NCI-H1105 (cell line): ENCODE data around the gene ABCD1.
A peak's percentile ranks its signal among the peaks of the same experiment; 100 is the strongest.
"Not testable (repeated sequence)": the region's sequence is repeated elsewhere in the genome, so short reads cannot be mapped to it uniquely, and the experiment has no call there.

Experiments
- DNase-seq: peaks from one replicate; lab custom pipeline; 2025; lab: John Stamatoyannopoulos, UW

Gene ABCD1

GRCh38 chrX:153709726-153710674 is 14.7 kb upstream of the ABCD1 start:
- DNase-seq = no peak

DNA sequence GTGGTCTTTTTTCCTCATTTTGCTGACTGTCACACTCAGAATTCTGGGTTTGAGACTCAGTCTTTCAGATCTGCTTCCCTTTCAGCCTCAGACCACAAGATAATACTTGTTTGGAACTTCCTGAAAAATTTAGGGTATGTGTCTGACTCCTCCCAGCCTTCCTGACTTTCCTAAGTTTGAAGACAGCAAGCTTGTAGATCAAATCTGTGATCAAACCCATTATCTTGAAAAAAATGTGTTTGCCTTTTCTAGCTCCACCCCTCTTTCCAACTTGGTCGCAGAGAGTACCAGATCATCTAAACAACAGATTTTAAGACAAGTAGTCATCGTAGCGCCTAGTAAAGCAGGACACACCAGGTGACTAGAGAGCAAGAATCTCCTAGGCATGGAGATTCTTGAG is 10.4 kb upstream of the ABCD1 start:
- DNase-seq = no peak

- no peak for DNase-seq
These were observed 7.2 kb upstream of the ABCD1 start for GRCh38 chrX:153717445-153717844.

- DNase-seq = no peak
These were observed 5.4 kb upstream of the ABCD1 start for GRCh38 chrX:153719238-153719637.

DNA sequence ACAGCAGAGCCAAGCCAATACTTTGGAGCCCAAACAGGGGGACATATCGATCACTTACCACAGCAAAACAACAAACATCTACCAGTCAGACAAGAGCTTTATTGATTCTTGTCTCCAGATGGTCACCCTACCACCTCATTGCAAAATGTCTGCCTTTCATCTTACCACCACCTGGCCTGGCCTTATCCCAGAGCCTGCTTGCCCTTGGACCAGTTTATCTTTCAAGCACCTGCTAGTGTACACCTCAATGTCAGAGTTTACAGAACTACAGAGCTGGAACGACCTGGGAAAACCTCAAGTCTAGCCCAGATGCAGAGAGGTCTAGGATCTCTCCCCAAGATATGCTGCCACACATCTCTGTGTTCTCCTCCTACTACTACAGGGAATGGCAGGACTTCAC is 5.0 kb upstream of the ABCD1 start:
- DNase-seq = no peak

GRCh38 chrX:153722704-153723350 is 1.8 kb upstream of the ABCD1 start:
- no peak for DNase-seq

DNA sequence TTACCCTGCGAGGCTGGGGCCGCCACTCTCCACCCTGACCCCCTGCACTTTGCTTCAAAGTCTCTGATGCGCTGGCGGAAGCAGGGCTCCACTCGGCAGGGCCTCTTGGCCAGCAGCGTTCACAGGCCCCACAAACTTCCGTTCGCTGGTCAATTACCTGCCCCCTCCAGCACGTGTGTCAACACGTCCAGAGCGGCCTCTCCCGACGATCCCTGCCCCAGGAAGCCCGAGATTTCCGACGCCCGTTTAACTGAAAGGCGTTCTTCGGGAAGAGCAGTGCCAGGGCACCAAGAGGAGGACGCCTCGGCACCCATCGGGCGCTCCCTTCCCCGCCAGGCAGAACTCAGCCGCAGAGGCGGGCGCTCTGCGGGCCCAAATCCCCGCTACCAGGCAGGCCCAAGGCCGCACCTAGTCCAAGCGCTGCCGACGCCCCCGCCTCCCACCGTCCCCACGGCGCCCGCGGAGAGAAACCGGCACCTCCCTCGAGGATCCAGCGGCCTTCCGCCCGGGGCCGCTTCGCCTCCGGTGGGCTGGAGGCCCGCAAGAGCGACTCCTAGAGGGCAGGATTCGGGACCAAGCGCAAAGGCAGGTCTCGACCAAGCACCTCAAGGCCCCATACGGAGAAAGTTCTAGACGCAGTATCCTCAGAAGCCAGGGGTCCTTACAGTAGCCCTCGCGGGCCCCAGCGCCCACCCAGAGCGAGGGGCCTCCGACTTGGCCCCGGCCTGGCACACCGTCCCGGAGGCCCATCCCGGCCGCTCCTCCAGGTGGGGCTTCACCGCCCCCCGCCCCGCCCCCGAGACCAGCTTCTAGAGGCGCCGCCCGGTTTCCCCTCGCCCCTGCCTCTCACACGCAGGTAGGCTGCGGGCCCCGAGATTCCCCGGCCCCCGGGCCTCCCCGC is 1.1 kb upstream of the ABCD1 start:
- DNase-seq = peak; percentile 46

DNA sequence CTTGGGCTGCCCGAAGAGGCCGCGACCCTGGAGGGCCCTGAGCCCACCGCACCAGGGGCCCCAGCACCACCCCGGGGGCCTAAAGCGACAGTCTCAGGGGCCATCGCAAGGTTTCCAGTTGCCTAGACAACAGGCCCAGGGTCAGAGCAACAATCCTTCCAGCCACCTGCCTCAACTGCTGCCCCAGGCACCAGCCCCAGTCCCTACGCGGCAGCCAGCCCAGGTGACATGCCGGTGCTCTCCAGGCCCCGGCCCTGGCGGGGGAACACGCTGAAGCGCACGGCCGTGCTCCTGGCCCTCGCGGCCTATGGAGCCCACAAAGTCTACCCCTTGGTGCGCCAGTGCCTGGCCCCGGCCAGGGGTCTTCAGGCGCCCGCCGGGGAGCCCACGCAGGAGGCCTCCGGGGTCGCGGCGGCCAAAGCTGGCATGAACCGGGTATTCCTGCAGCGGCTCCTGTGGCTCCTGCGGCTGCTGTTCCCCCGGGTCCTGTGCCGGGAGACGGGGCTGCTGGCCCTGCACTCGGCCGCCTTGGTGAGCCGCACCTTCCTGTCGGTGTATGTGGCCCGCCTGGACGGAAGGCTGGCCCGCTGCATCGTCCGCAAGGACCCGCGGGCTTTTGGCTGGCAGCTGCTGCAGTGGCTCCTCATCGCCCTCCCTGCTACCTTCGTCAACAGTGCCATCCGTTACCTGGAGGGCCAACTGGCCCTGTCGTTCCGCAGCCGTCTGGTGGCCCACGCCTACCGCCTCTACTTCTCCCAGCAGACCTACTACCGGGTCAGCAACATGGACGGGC is 579 bp downstream of the ABCD1 start:
- no peak for DNase-seq

DNA sequence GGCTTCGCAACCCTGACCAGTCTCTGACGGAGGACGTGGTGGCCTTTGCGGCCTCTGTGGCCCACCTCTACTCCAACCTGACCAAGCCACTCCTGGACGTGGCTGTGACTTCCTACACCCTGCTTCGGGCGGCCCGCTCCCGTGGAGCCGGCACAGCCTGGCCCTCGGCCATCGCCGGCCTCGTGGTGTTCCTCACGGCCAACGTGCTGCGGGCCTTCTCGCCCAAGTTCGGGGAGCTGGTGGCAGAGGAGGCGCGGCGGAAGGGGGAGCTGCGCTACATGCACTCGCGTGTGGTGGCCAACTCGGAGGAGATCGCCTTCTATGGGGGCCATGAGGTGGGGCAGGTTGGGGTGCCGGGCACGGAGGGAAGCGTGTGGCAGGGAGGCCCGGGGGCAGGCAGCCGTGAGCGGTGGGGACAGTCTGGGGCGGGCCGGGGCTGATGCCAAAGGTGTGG is 1.2 kb downstream of the ABCD1 start:
- no peak for DNase-seq

GRCh38 chrX:153726286-153727122 is 1.8 kb downstream of the ABCD1 start:
- peak; percentile 60 for DNase-seq

DNA sequence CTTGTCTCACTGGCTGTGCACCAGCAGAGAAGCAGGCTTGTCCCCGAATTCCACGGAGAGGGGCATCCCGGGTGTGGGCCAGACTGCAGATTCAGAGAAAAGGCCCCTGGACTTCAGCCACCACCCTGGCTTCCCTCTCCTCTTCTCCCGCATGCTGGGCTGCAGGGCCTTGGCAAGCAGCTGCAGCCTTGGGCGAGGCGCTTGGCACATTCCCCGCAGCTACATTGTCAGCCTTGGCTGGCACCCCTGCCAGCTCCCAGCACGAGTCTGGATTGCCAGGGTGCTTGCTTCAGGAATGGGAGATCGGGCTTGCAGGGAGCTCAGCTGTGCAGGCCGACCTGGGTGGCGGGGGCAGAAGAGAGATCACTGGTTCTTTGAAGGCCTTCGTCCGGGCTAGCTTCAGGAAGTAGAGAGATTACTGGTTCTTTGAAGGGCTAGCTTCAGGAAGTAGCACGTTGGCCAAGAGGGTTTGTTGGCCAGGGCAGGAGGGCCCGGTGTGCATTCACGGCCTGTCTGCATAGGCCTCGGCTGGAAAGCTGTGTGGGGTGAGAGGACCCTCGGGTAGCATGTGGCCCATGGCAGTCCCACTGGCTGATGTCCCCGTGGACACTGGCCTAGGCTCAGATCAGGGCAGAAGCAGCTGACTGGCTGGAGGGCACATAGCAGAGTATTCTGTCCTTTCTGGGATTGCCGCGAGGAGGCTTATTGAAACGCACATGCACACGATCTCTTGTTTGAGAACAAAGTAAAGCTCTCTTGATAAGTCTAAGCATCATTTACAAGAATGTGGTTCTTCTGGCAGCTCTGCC is 2.7 kb downstream of the ABCD1 start:
- peak; percentile 67 for DNase-seq

- no peak for DNase-seq
These were observed 3.4 kb downstream of the ABCD1 start for GRCh38 chrX:153728095-153728494.

GRCh38 chrX:153728951-153729631 is 4.4 kb downstream of the ABCD1 start:
- DNase-seq = no peak

- DNase-seq = not testable (repeated sequence)
These were observed 5.5 kb downstream of the ABCD1 start for GRCh38 chrX:153730115-153730514.

DNA sequence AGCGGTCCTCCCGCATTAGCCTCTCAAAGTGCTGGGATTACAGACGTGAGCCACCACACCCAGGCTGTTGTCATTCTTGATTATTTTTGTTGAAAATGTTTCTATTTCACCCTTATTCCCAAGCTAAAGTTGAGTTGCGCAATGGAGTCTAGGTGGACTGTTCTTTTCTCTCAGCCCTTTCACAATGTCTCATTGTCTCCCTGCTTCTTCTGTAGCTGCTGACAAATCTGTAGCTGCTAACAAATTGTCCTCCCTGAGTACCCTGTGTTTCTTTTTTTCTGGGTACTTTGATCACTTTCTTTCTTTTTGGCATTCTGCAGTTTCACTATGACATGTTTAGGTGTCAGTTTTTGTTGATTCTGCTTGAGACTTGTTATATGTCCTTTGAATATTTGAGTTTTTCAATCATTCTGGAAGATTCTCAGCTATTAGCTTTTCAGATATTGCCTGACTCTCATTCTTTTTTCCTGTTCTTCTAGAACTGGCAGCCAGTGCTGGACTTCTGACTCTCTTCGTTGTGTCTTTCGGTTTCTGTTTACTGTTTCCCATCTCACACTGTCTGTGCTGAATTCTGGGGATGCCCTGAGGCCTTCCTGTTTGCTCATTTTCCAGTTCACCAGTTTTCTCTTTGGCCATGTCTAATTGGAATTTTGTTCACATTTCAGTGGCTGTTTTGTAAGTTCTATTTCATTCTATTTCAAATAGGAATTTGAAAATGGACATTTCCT is 6.6 kb downstream of the ABCD1 start:
- DNase-seq = no peak

DNA sequence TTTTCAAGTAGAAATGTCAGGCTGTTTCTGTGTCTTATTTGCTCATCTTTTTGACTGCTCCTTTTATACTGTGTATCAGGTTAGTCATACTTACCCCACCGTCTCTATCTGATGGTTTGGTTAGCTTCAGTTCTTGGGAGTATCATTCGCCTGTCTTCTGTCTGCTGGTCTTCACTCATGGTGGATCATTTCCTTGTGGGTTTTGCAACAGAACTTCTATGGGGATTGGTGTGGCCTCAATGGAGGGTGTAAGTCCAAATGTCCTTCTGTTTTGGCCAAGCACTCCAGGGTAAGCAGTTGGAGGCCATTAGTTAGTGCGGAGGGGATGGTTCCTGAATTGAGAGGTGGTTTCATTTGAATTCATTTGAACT is 7.2 kb downstream of the ABCD1 start:
- no peak for DNase-seq

- DNase-seq = no peak
These were observed 7.7 kb downstream of the ABCD1 start for GRCh38 chrX:153732401-153732800.

DNA sequence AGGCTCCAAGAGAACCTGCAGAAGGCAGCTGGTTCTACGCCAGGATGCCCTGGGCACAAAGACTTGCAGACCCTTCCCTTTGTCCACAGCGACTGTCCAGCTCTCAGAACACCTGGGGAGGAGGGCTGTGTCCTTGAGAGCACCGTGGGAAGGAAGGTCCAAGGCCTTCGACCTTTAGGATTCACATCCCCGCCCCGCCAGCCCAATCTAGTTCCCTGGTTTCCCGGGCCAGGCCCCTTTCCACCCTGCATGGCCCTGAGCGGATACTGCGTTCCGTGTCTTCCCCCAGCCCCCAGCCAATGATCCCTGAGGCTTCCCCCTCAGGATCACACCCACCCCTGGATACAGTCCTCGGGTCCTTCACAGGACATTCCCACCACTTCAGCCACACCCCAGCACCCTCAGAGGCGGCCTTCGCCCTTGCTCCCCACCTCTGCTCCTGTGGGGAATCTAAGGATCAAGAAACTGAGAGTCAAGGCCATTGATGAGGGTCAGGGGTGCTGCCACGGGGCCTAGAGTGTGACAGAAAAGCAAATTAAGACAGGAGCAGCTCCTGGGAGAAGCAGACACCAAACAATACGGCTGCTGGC is 9.1 kb downstream of the ABCD1 start:
- DNase-seq = no peak
